Mesendoderm (in vitro differentiated cells): Measurements from ENCODE around the gene C5orf47.

ENCODE experiments used
- DNase-seq: peaks from one replicate; pipeline ENCODE4 v3.0.0; 2013
- H2AK5ac ChIP-seq: 2 replicates; pipeline ENCODE4 v1.6.1; 2013; ENCODE audit warnings: low read length, inconsistent platforms
- H2BK120ac ChIP-seq: 2 replicates; pipeline ENCODE4 v1.6.1; 2013; ENCODE audit warnings: low read depth, mild to moderate bottlenecking, low read length, moderate library complexity, mixed read lengths
- H2BK15ac ChIP-seq: replicated peaks from 2 replicates; pipeline ENCODE4 v1.6.1; 2013; ENCODE audit warnings: low read depth, mild to moderate bottlenecking, moderate library complexity
- H2BK5ac ChIP-seq: 2 replicates; pipeline ENCODE4 v1.6.1; 2013; ENCODE audit warnings: low read length, inconsistent platforms
- H3K18ac ChIP-seq: 2 replicates; pipeline ENCODE4 v1.6.1; 2013; ENCODE audit warnings: mild to moderate bottlenecking, low read length, mixed read lengths
- H3K23ac ChIP-seq: one replicate; pipeline ENCODE4 v1.6.1; 2013; ENCODE audit warnings: low read length
- H3K27ac ChIP-seq: 2 replicates; pipeline ENCODE4 v1.5.1; 2013; ENCODE audit warnings: low read depth, mild to moderate bottlenecking, inconsistent platforms, low read length, moderate library complexity
- H3K27me3 ChIP-seq: 2 replicates; pipeline ENCODE4 v1.6.1; 2013; ENCODE audit warnings: low read length, control low read depth, mild to moderate bottlenecking, inconsistent platforms; ENCODE audit not compliant: insufficient read depth, poor library complexity
- H3K36me3 ChIP-seq: 2 replicates; pipeline ENCODE4 v1.6.1; 2013; ENCODE audit warnings: low read length, inconsistent platforms; ENCODE audit not compliant: control insufficient read depth, insufficient read depth
- H3K4ac ChIP-seq: one replicate; pipeline ENCODE4 v1.6.1; 2013; ENCODE audit warnings: low read depth, mild to moderate bottlenecking, low read length, moderate library complexity
- H3K4me1 ChIP-seq: 2 replicates; pipeline ENCODE4 v1.6.1; 2013; ENCODE audit warnings: low read depth, low read length, inconsistent platforms; ENCODE audit not compliant: control insufficient read depth
- H3K4me2 ChIP-seq: 2 replicates; pipeline ENCODE4 v1.6.1; 2013; ENCODE audit warnings: low read length
- H3K4me3 ChIP-seq: 2 replicates; pipeline ENCODE4 v1.5.1; 2013; ENCODE audit warnings: mild to moderate bottlenecking, low read length
- H3K56ac ChIP-seq: one replicate; pipeline ENCODE4 v1.6.1; 2013; ENCODE audit warnings: low read length
- H3K79me1 ChIP-seq: 2 replicates; pipeline ENCODE4 v1.6.1; 2013; ENCODE audit warnings: low read length, inconsistent platforms
- H3K79me2 ChIP-seq: 2 replicates; pipeline ENCODE4 v1.6.1; 2013; ENCODE audit warnings: mild to moderate bottlenecking, low read length; ENCODE audit not compliant: control insufficient read depth, insufficient read depth
- H3K9ac ChIP-seq: 2 replicates; pipeline ENCODE4 v1.6.1; 2013; ENCODE audit warnings: low read length, inconsistent platforms
- H4K5ac ChIP-seq: one replicate; pipeline ENCODE4 v1.6.1; 2013; ENCODE audit warnings: low read length
- H4K8ac ChIP-seq: one replicate; pipeline ENCODE4 v1.6.1; 2013; ENCODE audit warnings: low read depth, mild to moderate bottlenecking, control low read depth, low read length, moderate library complexity
- WGBS: extraction: QIAGEN DNeasy Blood & Tissue Kit; methylation state at CpG from one replicate; pipeline ENCODE4 v1.1.7; 2013; ENCODE audit warnings: low lambda C conversion rate, missing lambda C conversion rate; ENCODE audit not compliant: insufficient coverage; ENCODE audit errors: extremely low coverage; 5-methylcytosine and 5-hydroxymethylcytosine counted together

The C5orf47 gene

GRCh38 chr5:174022384-174023095 is 33.6 kb downstream of the C5orf47 start:
- Histone ChIP-seq H4K8ac (no peak overlapping the region), H3K4me1 (no peaks in the 10 kb centered on the region), H2BK120ac (no peak overlapping the region), H3K56ac (no peak overlapping the region), H2BK15ac (no peak overlapping the region), H3K18ac (no peak overlapping the region), H3K27me3 (no peaks in the 10 kb centered on the region), H2BK5ac (no peak overlapping the region), H3K23ac (no peak overlapping the region), H3K9ac (no peak overlapping the region), H2AK5ac (no peak overlapping the region), H3K4me2 (no peak overlapping the region), H3K79me1 (no peaks in the 10 kb centered on the region), H3K36me3 (no peaks in the 10 kb centered on the region), H3K4ac (no peak overlapping the region), H3K27ac (no peak overlapping the region), H4K5ac (no peak overlapping the region), H3K79me2 (no peaks in the 10 kb centered on the region), H3K4me3 (no peak overlapping the region)
- DNase-seq = peak; percentile 92
- no CpG with 5 or more reads among the region's 4 CpGs for WGBS

DNA sequence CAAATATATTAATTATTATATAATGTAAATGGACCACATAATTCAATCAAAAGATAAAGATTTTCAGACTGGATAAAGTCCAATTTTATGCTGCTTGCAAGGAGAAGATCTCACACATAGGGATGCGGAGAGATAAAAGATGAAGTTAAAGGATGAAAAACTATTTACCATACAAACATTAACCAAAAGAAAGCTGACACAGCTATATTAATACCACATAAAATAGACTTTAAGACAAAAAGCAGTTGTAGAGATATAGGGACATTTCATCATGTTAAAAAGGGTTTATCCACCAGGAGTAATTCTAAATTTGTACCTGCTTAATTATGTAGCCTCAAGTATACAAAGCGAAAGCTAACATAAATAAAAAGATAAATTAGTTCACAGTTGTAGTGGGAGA is 41.3 kb downstream of the C5orf47 start:
- H3K4me3 ChIP-seq = no peak overlapping the region
- H4K8ac ChIP-seq = no peak overlapping the region
- H3K23ac ChIP-seq = no peak overlapping the region
- H3K9ac ChIP-seq = no peak overlapping the region
- no peaks in the 10 kb centered on the region for H3K27me3 ChIP-seq
- no peak overlapping the region for H2BK5ac ChIP-seq
- DNase-seq = no peak
- no peak overlapping the region for H3K27ac ChIP-seq
- H3K4me2 ChIP-seq = no peak overlapping the region
- H3K4me1 ChIP-seq = no peaks in the 10 kb centered on the region
- H3K4ac ChIP-seq = no peak overlapping the region
- H2BK15ac ChIP-seq = no peak overlapping the region
- no peaks in the 10 kb centered on the region for H3K36me3 ChIP-seq
- H3K79me1 ChIP-seq = no peaks in the 10 kb centered on the region
- H4K5ac ChIP-seq = no peak overlapping the region
- no peaks in the 10 kb centered on the region for H3K79me2 ChIP-seq
- no peak overlapping the region for H3K18ac ChIP-seq
- WGBS = no CpG with 5 or more reads among the region's 2 CpGs
- no peak overlapping the region for H2AK5ac ChIP-seq
- no peak overlapping the region for H2BK120ac ChIP-seq
- H3K56ac ChIP-seq = no peak overlapping the region

DNA sequence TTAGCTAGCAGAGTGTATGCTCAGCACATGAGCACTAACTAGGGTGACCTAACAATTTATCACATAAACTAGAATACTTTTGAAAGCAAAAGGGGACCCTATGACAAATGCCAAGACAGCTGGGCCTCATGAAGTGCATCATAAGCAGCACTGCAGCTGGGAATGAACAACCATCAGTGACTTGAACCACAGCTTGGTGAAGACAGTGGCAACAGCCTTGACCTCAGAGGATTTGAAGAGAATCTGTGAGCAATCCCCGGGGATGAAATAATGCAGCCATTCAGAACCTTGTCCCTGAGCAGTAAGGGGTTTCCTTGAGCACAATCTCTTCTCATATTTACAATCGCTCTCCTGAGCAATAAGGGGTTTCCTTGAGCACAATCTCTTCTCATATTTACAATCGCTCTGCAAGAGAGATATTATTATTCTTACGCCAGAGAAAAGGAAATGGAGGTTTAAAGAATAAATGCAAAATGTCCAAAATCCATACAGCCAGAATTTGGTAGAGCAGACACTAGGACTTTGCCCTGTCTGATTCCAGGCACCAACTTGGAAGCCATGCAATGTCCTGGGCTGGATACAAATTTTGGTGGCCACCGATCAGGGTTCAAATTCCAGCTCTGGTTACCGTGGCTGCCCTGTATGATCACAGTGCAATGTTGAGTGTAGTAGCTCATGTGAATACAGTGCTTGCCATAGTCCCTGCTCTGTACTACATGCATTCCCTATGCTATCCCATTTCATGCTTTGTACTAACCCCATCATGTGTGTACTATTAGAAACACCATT is 55.7 kb downstream of the C5orf47 start:
- no peaks in the 10 kb centered on the region for H3K36me3 ChIP-seq
- H2BK120ac ChIP-seq = no peak overlapping the region
- no peak overlapping the region for H2BK15ac ChIP-seq
- no peak overlapping the region for H2BK5ac ChIP-seq
- no CpG with 5 or more reads among the region's 6 CpGs for WGBS
- no peak overlapping the region for H4K5ac ChIP-seq
- no peaks in the 10 kb centered on the region for H3K4me1 ChIP-seq
- H3K9ac ChIP-seq = no peak overlapping the region
- H3K23ac ChIP-seq = no peak overlapping the region
- H3K79me1 ChIP-seq = no peaks in the 10 kb centered on the region
- H2AK5ac ChIP-seq = no peak overlapping the region
- no peak overlapping the region for H4K8ac ChIP-seq
- no peak overlapping the region for H3K18ac ChIP-seq
- H3K4ac ChIP-seq = no peak overlapping the region
- no peak overlapping the region for H3K4me3 ChIP-seq
- no peak overlapping the region for H3K56ac ChIP-seq
- H3K79me2 ChIP-seq = no peaks in the 10 kb centered on the region
- no peak for DNase-seq
- no peaks in the 10 kb centered on the region for H3K27me3 ChIP-seq
- H3K27ac ChIP-seq = no peak overlapping the region
- no peak overlapping the region for H3K4me2 ChIP-seq

GRCh38 chr5:174045470-174046025 is 56.6 kb downstream of the C5orf47 start, which contains the start of gene NSG2:
Gene NSG2 (plus strand): TSS chr5:174045706. CDS start chr5:174046756, 1,050 bp downstream.
- no peak within 1 kb of the TSS for H2BK120ac ChIP-seq
- no peaks in the 10 kb centered on the region for H3K4me1 ChIP-seq
- no peak within 1 kb of the TSS for H3K4me3 ChIP-seq
- H3K9ac ChIP-seq = no peak within 1 kb of the TSS
- WGBS = no CpG with 5 or more reads among the region's 17 CpGs
- no peak within 1 kb of the TSS for H2BK15ac ChIP-seq
- no peaks in the 10 kb centered on the region for H3K79me2 ChIP-seq
- H3K27me3 ChIP-seq = no peaks in the 10 kb centered on the region
- no peaks in the 10 kb centered on the region for H3K79me1 ChIP-seq
- no peak within 1 kb of the TSS for H3K23ac ChIP-seq
- DNase-seq = peak; percentile 97
- no peaks in the 10 kb centered on the region for H3K36me3 ChIP-seq
- H3K27ac ChIP-seq = no peak within 1 kb of the TSS
- no peak within 1 kb of the TSS for H3K56ac ChIP-seq
- no peak within 1 kb of the TSS for H3K4me2 ChIP-seq
- no peak within 1 kb of the TSS for H3K4ac ChIP-seq
- no peak within 1 kb of the TSS for H4K5ac ChIP-seq
- no peak within 1 kb of the TSS for H4K8ac ChIP-seq
- no peak within 1 kb of the TSS for H2AK5ac ChIP-seq
- H2BK5ac ChIP-seq = no peak within 1 kb of the TSS
- H3K18ac ChIP-seq = no peak within 1 kb of the TSS

DNA sequence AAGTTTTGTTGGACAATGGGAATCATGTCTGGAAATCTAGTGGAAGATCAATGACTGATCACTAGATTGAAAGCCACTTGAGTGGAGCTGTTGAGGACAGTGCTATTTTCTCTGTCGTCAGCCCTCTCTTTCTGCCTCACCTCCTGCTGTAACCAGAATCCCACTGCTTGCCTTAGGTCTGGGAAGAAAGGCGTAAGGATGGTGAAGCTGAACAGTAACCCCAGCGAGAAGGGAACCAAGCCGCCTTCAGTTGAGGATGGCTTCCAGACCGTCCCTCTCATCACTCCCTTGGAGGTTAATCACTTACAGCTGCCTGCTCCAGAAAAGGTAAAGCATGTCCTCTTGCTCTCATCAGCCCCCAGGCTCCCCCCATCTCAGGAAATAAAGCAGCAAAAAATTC is 57.6 kb downstream of the C5orf47 start:
- H2BK15ac ChIP-seq = no peak overlapping the region
- no peak overlapping the region for H3K4me2 ChIP-seq
- no peak overlapping the region for H4K5ac ChIP-seq
- H4K8ac ChIP-seq = no peak overlapping the region
- H2BK120ac ChIP-seq = no peak overlapping the region
- H3K18ac ChIP-seq = no peak overlapping the region
- no peak overlapping the region for H3K4me3 ChIP-seq
- H3K79me2 ChIP-seq = no peaks in the 10 kb centered on the region
- H3K4ac ChIP-seq = no peak overlapping the region
- H3K9ac ChIP-seq = no peak overlapping the region
- H2AK5ac ChIP-seq = no peak overlapping the region
- no peak for DNase-seq
- no peak overlapping the region for H2BK5ac ChIP-seq
- WGBS = no CpG with 5 or more reads among the region's 5 CpGs
- no peaks in the 10 kb centered on the region for H3K4me1 ChIP-seq
- H3K27me3 ChIP-seq = no peaks in the 10 kb centered on the region
- no peaks in the 10 kb centered on the region for H3K79me1 ChIP-seq
- no peak overlapping the region for H3K27ac ChIP-seq
- H3K56ac ChIP-seq = no peak overlapping the region
- no peak overlapping the region for H3K23ac ChIP-seq
- H3K36me3 ChIP-seq = no peaks in the 10 kb centered on the region
